Esophagus squamous epithelium (tissue), 4 donors: ENCODE results near the gene SELENBP1.

Experiments
- CTCF ChIP-seq, 6 experiments: fragments of 450-650 bp in 4 of 6; fragments of 200-600 bp in 2 of 6; sonication (generic) in 2 of 6; IDR thresholded peaks; one replicate each; pipeline ENCODE4 v1.5.1; 2016 to 2019; ENCODE audit warnings: antibody characterized with exemption in 6 of 6, mild to moderate bottlenecking in 4 of 6, moderate library complexity in 4 of 6
- POLR2A ChIP-seq, 4 donors: fragments of 450-650 bp; IDR thresholded peaks; one replicate each; pipeline ENCODE4 v1.6.1; 2017; ENCODE audit warnings: antibody characterized with exemption in 4 of 4, mild to moderate bottlenecking in 4 of 4, moderate library complexity in 3 of 4

GRCh38 chr1:151386002-151386401, 13.5 kb upstream of the SELENBP1 start:
- TF ChIP-seq CTCF (IDR thresholded peaks at IDR 0.05) (no peak), POLR2A (IDR thresholded peaks at IDR 0.05) (no peak)
